Prostate gland (tissue), 2 donors: Measurements from ENCODE around the gene MAN2C1.

ENCODE experiments used
- CTCF ChIP-seq, 4 experiments: fragments of 200-600 bp in 2 of 4; fragments of 450-650 bp in 2 of 4; sonication (generic) in 2 of 4; IDR thresholded peaks; 1 replicate in 3 of 4; 2 replicates in 1 of 4; pipeline ENCODE4 v1.5.1; 2016 to 2019; ENCODE audit warnings: antibody characterized with exemption in 4 of 4, mild to moderate bottlenecking in 2 of 4, moderate library complexity in 2 of 4
- POLR2A ChIP-seq: fragments of 450-650 bp; IDR thresholded peaks from one replicate; pipeline ENCODE4 v1.6.1; 2016; ENCODE audit warnings: antibody characterized with exemption, mild to moderate bottlenecking
- POLR2AphosphoS5 ChIP-seq: sonication (generic); formaldehyde crosslinking; IDR thresholded peaks from one replicate; pipeline ENCODE4 v1.6.1; 2017; ENCODE audit warnings: antibody characterized with exemption

- TF ChIP-seq CTCF (IDR thresholded peaks at IDR 0.05), result no peak
- no peak for TF ChIP-seq POLR2A
- no peak for TF ChIP-seq POLR2AphosphoS5
These were observed 357 bp upstream of the MAN2C1 start for GRCh38 chr15:75368689-75369239.
